ENCODE measurements around the gene LRRC55.

LRRC55 gene

DNA sequence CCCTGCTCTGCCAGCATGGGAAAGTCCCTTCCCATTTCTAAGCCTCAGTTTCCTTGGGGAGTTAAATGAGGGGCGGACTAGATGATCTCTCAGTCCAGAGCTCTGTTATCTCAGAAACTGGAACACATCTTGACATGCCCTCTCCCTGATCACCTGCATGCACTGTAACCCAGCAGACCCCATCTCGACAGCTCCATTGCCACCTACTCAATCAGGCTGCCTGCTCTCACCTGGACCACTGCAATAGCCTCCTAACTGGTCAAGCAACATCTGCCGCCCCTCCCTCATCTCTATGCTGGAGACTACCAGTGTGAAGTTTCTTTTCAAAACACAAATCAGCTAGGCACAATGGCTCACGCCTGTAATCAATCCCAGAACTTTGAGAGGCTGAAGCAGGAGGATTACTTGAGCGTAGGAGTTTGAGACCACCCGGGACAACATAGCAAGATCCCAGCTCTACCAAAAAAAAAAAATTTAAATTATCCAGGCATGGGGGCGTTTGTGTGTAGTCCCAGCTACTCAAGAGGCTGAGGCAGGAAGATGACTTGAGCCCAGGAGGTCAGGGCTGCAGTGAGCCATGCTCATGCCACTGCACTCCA is 22.2 kb downstream of the LRRC55 start:
- no peak for DNase-seq

- DNase-seq, result no peak
These were observed 23.4 kb downstream of the LRRC55 start for GRCh38 chr11:57205041-57205641.

- no peak for DNase-seq
These were observed 25.4 kb downstream of the LRRC55 start for GRCh38 chr11:57207168-57207567.

GRCh38 chr11:57210781-57211180 is 29.0 kb downstream of the LRRC55 start:
- DNase-seq, result no peak

- DNase-seq, result no peak
These were observed 31.8 kb downstream of the LRRC55 start for GRCh38 chr11:57213342-57214097.

DNA sequence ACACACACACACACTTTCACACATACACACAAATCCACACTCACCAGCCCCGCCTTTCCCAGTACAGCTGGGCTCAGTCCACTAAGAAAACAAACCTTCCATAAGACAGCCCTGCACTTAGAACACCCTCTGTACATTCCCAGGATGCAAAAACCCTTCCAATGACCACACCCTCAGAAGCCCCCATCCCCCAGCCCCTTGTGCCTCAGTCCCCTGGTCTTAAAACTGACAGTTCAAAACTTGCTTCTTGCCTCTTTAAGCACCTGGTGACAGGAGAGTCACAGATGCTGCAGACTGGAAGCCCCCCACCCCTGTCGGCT is 32.3 kb downstream of the LRRC55 start:
- no peak for DNase-seq

GRCh38 chr11:57214494-57214893 is 32.7 kb downstream of the LRRC55 start:
- DNase-seq, result no peak

DNA sequence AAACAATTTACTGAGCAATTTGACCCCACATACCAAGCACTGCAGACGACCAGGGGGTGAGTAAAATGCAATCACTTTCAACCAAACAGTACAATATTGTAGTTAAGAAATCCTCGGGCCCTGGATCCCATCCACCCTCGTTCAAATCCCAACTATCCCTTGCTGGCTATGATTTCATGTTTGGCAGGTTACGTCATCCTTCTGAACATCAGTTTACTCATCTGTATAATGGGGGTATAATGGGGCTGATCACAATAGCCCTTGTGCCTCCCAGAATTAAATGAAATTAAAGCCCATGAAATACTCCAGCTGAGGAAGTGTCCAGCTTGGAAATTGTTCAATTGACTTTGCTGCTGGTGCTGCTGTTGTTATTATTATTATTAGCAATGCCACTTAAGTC is 34.7 kb downstream of the LRRC55 start:
- no peak for DNase-seq

DNA sequence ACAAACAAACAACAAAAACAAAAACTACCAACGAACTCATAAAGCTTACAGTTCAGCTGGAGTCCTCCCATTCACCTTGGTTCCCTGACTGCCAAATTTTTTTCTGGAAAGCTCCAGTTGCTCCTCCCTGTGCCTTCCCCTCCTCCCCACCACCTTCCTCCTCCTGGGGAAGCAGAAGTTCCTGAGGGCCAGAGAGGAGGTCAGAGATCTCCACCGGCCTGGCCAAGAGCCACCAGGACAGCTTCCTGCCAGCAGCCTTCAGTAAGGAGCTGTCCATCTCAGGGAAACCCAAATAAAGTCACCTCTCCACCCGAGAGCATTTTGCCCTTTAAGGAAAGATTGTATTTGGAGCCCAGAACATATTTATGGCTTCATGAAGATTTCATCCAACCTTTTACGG is 35.3 kb downstream of the LRRC55 start:
- no peak for DNase-seq

DNA sequence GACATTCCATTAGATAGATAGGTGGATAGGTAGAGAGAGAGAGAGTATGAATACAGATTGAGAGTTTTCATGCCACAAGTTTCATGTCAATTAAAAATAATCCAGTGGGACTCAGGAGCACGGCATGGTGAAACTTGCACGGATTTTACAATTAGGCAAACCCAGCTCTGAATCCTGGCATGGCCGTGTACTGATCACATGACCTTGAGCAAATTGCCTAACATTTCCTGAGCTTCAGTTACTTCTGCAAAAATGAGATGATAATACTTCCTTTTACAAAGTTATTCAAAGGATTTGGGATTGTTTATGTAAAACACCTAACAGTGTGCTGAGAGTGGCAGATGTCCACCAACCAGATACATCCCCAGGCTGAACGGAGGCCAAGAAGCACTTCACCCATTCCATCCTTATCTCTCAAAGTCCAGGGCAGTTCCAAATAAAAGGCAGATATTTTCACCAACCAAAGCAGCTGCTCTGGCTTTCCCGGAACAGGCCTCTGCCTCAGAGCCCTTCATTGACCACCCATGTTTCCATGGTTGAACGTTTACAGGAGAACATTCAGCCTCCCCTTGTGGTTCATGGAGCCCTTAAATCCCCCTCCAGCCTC is 37.4 kb downstream of the LRRC55 start:
- DNase-seq, result no peak

GRCh38 chr11:57222239-57222638 is 40.5 kb downstream of the LRRC55 start:
- DNase-seq, result no peak

DNA sequence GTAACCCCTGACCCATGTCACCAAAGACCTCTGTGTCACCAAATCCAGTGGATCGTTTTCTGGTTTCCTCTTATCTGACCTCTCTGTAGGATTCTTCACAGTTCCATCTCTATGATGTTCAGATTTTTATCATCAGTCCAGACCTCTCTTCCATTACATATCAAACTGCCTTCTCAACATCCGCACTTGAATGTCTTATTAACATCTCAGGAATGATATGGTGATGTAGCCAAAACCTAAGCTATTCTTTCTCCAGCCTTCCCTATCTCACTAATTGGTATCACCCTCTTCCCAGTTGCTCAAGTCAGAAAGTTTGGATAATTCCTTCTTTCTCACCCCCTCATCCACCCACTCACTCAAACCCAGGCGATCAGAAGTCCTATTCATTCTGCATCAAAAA is 41.8 kb downstream of the LRRC55 start:
- no peak for DNase-seq

GRCh38 chr11:57224128-57224527 is 42.4 kb downstream of the LRRC55 start:
- no peak for DNase-seq

DNA sequence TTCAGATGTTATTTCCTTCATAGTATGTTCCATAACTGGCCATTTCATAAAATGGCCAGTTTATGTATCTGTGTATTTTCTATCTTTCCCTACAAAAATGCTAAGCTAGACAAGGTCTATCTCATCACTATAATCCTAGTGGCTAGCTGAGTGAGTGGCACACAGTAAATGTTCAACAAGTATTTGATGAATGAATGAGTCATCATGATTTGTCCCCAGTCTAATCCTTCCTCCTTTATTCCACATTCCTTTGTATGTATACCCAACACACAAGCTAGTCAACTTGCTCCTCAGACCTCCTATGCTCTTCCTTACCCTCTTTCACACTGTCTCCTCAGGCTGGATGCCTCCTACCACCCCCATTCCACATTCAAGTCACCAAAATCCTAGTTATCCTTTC is 42.8 kb downstream of the LRRC55 start:
- DNase-seq, result no peak

DNA sequence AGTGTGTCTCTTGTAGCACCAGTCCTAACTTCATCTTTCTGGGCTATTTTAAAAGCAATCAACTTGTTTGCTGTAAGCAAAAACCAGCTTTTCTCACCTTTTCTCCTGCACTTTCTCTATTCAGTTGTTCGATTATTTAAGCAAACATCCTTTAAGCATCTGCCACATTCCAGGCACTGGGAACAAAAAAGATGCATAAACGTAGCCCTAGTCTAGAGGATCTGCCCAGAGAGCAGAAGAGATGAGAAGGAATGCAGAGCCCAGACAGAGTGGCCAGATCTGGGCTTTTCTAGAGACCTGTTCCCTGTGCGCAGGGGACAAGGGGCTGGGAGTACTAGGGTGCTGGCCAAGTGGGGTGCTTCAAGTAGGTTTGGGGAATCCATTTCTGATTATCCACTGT is 46.8 kb downstream of the LRRC55 start:
- no peak for DNase-seq

DNA sequence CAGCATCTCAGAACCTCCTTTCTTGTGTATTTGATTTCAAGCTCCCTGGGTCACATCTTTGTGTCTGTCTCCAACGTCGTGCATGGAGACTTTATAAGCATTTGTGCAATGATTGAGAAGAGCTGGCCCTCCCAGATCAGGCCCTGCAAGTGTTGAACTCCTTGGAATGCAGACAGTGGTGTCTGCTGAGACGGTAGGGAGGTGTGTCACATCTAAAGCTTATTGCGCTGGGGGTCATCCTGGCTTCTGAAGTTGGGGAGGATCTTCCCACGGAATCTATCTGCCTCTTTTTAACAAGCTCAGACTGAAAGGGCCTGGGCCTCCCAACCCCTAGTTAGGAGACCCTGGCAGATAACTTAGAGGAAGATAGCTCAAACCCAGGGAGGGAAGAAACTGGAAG is 48.6 kb downstream of the LRRC55 start:
- no peak for DNase-seq

DNA sequence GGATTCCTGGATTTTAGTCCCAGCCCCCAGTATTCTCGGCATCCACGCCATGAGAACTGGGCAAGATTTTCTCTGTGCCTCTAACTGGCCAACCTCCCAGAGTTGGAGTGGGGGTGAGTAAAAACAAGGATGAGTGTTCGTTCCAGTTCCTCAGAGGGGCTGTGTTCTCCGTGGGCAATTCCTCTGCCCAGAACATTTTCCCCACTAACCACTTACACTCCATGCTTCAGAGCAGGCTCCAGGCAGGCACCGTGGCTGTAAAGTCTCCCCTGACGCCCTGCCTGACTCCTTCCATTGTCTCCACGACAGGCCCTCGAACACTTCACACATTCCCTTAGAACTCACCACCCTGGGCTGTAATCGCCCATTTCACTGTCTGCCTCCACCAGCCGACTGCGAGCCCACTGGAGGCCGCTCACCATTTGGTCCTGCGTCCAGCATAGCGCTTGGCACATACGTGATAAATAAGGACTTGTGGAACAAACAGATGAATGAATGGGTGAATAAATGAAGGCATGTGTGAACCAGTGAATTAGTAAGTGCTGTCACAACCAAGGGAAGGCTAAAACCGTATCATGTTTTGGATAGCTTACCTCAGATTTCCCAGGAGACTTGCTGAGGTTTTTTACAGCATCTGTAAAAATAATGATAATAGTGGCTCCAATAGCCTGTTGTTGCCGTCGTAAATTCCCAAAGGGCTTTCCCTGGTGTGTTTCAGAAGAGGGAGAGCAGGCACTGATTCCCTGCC is 49.2 kb downstream of the LRRC55 start:
- DNase-seq, result no peak

GRCh38 chr11:57231539-57232253 is 49.9 kb downstream of the LRRC55 start:
- no peak for DNase-seq

GRCh38 chr11:57233702-57234101 is 51.9 kb downstream of the LRRC55 start:
- DNase-seq, result no peak

DNA sequence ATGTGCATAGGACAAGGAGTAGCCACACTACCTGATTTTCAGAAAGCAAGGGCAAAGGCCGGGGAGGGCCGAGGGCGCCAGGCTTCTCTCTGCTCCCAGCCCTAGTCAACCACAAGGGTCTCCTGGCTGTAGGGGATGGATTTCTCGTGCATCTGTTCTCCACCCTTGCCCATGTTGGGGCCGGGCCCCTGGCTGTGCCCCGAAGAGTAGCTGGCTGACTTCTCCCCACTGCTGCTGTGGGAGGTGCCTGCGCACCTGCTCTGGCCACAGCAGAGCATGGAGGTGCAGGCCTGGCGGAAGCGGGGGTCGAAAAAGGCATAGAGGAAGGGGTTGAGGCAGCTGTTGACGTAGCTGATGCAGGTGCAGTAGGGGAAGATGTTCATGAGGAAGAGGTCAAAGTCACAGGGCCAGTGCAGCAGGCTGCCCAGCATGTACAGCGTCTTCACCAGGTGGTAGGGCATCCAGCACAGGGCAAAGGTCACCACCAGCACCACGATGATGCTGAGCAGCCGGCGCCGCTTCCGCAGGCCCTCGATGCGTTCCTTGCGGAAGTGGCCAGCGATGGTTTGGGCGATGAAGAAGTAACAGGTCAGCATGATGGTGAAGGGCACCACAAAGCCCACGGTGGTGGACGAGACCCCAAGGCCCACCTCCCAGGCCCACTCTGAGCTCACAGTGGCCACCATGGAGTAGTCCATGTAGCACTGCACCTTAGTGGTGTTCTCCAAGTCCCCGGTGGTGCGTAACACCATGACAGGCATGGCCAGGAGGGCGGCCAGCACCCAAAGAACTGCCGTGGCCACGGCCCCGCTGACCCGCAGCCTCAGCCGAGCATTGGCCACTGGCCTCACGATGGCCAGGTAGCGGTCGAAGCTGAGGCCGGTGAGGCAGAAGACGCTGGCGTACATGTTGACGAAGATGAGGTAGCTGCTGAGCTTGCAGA is 54.3 kb downstream of the LRRC55 start:
- no peak for DNase-seq

DNA sequence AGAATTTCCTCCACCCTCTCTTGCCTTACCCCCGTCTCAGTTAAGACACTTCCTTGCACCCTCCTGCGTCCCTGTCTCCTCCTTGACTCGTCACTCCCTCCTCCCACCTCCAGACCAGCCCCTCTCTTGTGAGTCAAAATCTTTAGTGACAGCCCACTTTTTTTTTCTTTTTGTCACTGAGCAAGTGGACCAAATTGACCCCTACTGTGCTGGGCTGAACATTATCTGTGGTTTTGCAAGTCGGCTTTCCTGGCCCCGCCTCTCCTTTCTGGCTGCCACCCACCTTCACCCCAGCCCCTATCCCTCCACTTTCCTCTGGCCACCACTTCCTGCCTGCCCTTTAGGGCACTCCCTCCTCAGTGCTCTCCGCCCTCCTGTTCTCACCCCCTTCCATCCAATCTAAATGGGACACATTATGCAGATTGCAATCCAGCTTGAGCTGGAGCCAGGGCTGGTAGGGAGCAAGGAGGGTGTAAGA is 55.5 kb downstream of the LRRC55 start, which contains the start of gene APLNR:
APLNR (minus strand) TSS at position 47 of the 478 bp plus-strand sequence. CDS start 246 bp downstream, outside the sequence.
- DNase-seq, result no peak

Data from NCI-H345 (cell line).